ENCODE measurements around the gene DLK1.

DLK1 gene

DNA sequence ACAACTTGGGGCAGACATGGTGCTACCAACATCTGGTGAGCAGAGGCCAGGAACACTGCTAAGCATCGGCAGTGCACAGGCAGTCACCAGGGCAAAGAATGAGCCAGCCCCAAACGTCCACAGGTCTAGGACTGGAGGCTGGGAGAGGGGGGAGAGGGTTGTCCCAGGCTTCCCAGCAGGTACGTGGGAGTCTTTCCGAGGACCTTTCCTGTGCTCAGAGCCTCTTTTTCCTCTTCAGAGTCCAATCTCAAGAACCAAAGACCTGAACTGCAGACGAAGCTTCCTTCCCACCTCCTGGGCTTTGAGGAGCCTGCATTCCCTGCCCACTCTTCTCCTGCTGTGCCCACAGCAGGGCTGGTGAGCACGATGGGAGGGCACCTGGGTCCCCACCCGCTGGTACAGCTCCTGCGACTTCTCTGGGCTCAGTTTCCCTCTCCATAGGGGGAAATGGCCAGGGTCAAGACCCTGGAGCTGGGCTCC is 48.7 kb downstream of the DLK1 start:
- no peaks in the 10 kb centered on the region for H3K9me3 Mint-ChIP-seq
- no peaks in the 10 kb centered on the region for H3K4me1 Mint-ChIP-seq
- CTCF ChIA-PET, result no interaction called here
- H3K27me3 Mint-ChIP-seq, result peaks cover 5% of the 10 kb centered on the region
- H3K27ac Mint-ChIP-seq, result no peak overlapping the region
- H3K36me3 Mint-ChIP-seq, result no peaks in the 10 kb centered on the region
- H3K4me3 Mint-ChIP-seq, result no peak overlapping the region
- DNase-seq, result no peak

DNA sequence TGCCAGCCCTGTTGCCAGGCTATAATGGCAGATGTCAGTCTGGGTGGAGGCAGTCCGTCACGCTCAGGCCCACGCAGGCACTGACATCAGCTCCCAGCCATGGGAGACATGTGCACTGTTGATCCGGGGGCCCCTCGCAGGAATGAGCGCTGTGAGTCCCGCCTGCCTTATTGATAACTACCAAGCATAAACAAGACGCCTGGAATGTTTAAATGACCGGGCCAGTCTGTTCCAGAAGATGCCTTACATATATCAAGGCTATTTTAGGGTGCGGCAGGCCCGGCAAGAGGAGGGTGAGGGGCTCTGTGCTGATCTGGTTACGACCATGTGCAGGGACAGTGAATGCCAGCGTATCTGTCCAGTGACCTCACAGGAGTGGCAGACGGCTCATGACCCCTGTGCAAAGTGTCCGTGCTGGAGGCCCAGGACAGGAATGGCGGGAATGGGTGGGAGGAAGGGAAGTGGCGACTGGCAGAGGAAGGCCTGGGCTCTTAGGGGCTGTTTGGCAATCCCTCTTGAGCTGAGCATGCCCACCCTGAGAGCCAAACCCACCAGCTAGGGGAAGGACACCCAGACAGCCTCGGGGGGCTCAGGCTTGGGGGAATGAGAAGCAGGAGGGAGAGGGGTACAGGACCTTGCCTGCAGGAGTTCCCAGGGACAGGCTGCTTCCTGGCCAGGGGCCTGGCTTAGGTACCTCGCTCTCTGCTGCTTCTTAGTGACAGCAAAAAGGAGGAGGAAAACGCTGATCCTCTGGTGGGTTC is 49.3 kb downstream of the DLK1 start:
- Mint-ChIP-seq H3K9me3 (no peaks in the 10 kb centered on the region), H3K4me1 (no peaks in the 10 kb centered on the region), H3K27me3 (no peaks in the 10 kb centered on the region), H3K27ac (no peak overlapping the region), H3K4me3 (no peak overlapping the region), H3K36me3 (no peaks in the 10 kb centered on the region)
- no peak for DNase-seq
- CTCF ChIA-PET, result no interaction called here

DNA sequence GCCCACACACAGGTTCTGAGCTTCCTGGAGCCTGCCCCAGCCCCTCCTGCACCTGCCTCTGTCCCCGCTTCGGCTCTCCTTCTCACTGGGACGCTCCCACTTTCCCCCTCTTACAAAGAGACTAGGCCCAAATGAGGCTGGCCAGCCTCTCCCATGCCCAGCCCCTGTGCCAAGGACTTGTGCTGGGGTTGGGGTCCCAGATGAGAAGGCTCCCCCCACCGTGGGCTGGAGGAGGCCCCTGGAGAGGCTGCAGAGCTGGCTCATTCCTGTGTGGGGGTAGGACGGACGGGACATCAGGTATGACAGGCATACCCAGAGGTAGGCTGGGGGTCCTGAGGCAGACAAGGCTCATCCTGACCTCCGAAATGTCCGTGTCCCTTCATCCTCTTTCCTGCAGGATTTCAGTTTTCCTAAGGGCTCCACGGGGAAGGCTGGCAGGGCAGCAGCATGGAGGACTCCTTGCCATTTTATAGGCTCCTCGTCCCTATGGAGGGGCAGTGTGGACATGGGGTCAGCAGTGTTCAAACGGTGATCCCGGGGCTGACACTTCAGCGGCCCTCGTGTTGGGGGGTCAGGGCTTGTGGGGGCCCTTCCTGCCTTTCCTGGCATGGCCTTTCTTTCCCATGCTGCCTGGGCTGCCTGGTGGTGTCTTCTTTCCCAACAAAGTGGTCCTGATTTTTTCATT is 50.1 kb downstream of the DLK1 start:
- H3K9me3 Mint-ChIP-seq, result no peaks in the 10 kb centered on the region
- H3K4me1 Mint-ChIP-seq, result no peaks in the 10 kb centered on the region
- no peak for DNase-seq
- no peak overlapping the region for H3K4me3 Mint-ChIP-seq
- no peak overlapping the region for H3K27ac Mint-ChIP-seq
- H3K36me3 Mint-ChIP-seq, result no peaks in the 10 kb centered on the region
- CTCF ChIA-PET, result no interaction called here
- no peaks in the 10 kb centered on the region for H3K27me3 Mint-ChIP-seq

DNA sequence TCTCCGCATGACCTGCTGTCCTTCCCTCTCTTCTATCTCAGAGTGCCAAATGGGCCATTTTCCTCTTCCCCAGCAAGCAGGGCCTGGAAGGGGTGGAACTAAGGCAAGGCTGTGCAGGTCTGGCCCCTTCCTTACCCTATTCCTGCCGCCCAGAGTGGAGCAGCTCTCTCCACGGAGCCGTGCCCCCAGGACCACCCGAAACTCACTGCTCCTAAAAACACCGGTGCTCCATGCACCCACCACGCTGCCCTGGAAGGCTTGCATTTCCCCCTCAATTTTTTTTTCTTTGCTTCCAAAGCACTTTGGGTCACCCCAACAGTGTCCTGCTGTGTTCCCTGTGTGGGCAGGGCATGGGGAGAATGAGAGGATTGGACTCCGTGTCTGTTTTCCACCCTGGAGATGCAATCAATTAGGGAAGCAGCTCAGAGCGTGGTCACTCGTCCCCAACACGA is 50.7 kb downstream of the DLK1 start:
- no peaks in the 10 kb centered on the region for H3K27me3 Mint-ChIP-seq
- H3K4me3 Mint-ChIP-seq, result no peak overlapping the region
- no peaks in the 10 kb centered on the region for H3K4me1 Mint-ChIP-seq
- H3K36me3 Mint-ChIP-seq, result no peaks in the 10 kb centered on the region
- no peak for DNase-seq
- H3K27ac Mint-ChIP-seq, result no peak overlapping the region
- CTCF ChIA-PET, result no interaction called here
- no peaks in the 10 kb centered on the region for H3K9me3 Mint-ChIP-seq

DNA sequence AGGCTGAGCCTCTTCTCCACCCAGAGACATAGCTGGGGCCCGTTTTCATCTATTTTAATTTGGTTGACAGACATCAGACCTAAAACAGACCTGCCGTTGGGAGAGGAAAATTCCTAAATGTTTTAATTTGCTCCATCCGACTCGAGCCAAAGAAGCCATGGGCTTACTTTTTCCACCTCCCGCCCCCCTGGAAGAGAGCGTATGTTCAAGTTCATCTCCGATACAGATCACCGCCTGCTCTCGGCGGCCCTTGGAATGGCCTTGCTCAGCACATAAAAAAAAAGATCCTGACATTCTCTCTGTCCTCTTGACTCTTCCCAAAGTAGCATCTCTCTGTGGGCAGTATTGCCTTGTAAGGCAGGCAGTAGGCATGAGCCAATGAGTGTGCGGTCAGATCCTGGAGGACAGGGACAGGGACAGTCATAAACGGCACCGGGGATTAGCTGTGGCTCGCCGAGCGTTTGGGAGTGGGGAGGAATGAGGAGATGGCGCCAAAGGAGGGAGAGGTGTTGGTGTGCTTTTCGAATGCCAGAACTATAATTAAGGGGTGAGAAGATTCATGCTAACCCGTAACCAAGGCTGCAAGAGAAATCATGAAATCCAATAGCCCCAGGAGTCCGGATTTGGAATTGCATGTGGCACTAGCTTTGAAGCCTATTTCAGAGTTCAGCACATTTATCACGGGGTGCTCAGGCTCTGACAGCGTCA is 51.3 kb downstream of the DLK1 start:
- no peaks in the 10 kb centered on the region for H3K36me3 Mint-ChIP-seq
- no peaks in the 10 kb centered on the region for H3K27me3 Mint-ChIP-seq
- CTCF ChIA-PET, result no interaction called here
- DNase-seq, result no peak
- no peaks in the 10 kb centered on the region for H3K9me3 Mint-ChIP-seq
- no peak overlapping the region for H3K27ac Mint-ChIP-seq
- H3K4me1 Mint-ChIP-seq, result no peaks in the 10 kb centered on the region
- no peak overlapping the region for H3K4me3 Mint-ChIP-seq

DNA sequence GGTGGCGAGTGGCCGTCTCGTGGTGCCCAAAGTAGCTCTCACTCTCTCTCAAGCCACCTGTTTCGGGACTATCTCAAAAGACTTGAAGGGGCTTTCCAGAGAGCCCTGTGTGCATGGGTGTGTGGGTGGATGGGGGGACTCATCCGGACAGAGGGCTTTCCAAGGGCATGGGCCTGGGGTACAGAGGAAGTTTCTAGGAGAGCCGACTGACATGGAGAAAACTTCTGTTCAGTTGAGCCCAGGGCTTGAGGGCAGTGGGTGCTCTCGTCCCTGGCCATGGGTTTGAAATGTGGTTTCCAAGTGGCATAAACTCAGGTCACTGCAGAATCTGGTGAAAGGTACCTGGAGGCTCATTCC is 51.8 kb downstream of the DLK1 start:
- Mint-ChIP-seq H3K27me3 (no peaks in the 10 kb centered on the region), H3K27ac (no peak overlapping the region), H3K36me3 (no peaks in the 10 kb centered on the region), H3K4me1 (no peaks in the 10 kb centered on the region), H3K9me3 (no peaks in the 10 kb centered on the region), H3K4me3 (no peak overlapping the region)
- CTCF ChIA-PET, result no interaction called here
- DNase-seq, result no peak

DNA sequence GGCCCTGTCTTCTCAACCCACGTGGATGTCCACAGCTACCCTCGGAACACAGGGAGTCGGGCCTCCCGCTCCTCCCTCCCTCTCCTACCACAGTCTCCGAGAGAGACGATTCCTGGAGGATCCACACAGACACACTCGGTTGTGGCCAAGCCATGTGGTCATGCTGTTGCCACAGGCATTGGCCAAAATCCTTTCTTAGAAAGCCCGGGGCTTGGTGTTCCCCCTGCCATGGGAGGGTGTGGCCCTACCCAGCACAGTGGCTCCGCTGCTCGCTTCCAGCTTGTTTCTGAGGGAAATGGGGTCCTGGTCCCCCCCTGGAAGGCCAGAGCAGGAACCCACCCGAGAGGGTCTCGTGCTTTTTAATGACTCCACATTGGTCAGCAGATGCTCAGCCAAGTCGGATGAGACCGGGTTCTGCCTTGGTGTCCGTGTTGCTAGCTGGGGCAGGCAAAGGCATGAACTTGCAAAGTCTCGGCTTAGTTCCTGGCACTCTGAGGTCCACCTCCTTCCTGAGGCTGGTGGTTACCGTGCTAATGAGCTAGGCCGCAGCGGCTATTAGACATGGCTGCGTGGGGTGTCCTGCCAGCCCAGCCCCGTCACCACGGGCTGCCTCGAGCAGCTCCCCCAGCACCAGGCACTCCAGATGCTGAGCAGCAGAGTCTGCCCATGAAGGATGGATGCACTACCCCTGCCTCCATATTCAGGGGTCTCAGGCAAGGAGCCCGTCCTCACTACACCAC is 52.4 kb downstream of the DLK1 start:
- H3K36me3 Mint-ChIP-seq, result no peaks in the 10 kb centered on the region
- H3K4me1 Mint-ChIP-seq, result no peaks in the 10 kb centered on the region
- H3K9me3 Mint-ChIP-seq, result no peaks in the 10 kb centered on the region
- no peak overlapping the region for H3K4me3 Mint-ChIP-seq
- H3K27ac Mint-ChIP-seq, result no peak overlapping the region
- CTCF ChIA-PET, result no interaction called here
- no peak for DNase-seq
- no peaks in the 10 kb centered on the region for H3K27me3 Mint-ChIP-seq

DNA sequence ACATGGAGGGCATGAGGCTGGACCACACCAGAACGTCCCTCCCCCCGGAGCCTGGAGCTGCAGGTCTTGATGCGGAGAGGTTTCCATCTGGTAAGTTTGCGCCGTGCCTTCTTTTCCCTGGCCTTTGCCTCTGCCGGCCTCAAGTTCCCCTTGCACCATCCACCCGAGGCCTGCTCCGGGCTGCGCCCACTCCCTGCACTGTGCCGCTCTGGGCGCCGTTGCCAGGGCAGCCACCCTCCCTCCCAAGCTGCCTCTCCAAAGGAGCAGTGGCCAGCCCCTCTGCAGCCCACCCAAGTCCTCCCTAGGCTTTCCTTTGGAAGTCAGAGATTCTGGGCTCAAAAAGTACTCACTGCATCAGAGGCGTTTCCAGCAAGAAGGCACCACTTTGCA is 53.0 kb downstream of the DLK1 start:
- Mint-ChIP-seq H3K27ac (no peak overlapping the region), H3K9me3 (no peaks in the 10 kb centered on the region), H3K27me3 (peaks cover under 1% of the 10 kb centered on the region), H3K4me1 (no peaks in the 10 kb centered on the region), H3K36me3 (no peaks in the 10 kb centered on the region), H3K4me3 (no peak overlapping the region)
- no peak for DNase-seq
- CTCF ChIA-PET, result no interaction called here

DNA sequence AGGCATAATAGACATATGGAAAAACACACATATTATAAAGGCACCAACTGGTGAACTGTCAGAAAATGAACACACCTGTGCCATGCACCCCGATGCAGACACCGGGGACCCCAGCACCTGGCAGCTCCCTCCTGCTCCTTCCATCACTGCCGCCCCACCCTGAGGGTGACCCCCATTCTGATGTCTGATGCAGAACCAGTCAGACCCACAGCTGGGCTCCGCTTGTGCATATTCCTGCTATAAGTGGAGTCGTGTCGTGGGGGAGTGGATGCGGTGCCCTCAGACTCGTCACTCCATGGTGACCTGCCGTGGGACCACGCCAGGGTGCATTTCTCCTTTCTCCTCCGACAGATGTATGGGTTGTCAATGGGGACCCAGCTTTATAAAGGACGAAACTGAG is 53.6 kb downstream of the DLK1 start:
- Mint-ChIP-seq H3K36me3 (no peaks in the 10 kb centered on the region), H3K27ac (no peak overlapping the region), H3K9me3 (no peaks in the 10 kb centered on the region), H3K4me3 (no peak overlapping the region), H3K4me1 (no peaks in the 10 kb centered on the region), H3K27me3 (peaks cover 3% of the 10 kb centered on the region)
- DNase-seq, result no peak
- CTCF ChIA-PET, result no interaction called here

DNA sequence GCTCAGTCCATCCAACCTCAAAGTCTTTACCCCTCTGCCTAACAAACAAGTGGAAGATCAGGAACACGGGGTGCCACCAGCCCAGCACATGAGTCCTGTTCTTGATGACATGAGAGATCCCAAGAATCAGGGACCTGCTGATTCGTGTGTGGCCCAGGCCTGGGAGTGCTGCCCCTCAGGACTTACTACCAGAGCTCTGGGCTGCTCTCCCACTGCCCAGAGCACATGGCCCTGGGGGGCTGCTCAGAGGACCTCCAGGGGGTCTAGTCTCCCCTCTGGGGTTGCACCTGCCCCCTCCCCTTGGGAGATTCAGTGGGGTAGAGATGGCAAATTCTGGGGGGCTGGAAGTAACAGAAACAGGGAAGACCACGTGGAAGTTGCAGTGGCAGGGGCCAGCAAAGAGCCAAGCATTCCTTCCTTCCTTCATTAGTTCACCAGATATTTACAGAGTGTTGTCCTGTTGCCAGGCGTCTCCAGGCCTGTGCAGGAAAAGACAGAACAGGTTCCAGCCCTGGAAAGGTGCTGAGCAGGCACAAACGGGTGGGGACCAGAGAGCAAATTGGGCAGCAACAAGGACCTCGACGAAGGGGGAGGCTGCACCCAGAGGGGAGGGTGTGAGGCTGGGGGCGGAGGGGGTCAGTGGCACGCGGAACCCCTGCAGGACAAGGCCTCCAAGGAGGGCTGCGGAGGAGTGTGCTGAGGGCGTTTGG is 54.1 kb downstream of the DLK1 start:
- H3K9me3 Mint-ChIP-seq, result no peaks in the 10 kb centered on the region
- no peaks in the 10 kb centered on the region for H3K36me3 Mint-ChIP-seq
- H3K4me3 Mint-ChIP-seq, result no peak overlapping the region
- H3K4me1 Mint-ChIP-seq, result no peaks in the 10 kb centered on the region
- CTCF ChIA-PET, result no interaction called here
- H3K27me3 Mint-ChIP-seq, result peaks cover 3% of the 10 kb centered on the region
- no peak for DNase-seq
- no peak overlapping the region for H3K27ac Mint-ChIP-seq

DNA sequence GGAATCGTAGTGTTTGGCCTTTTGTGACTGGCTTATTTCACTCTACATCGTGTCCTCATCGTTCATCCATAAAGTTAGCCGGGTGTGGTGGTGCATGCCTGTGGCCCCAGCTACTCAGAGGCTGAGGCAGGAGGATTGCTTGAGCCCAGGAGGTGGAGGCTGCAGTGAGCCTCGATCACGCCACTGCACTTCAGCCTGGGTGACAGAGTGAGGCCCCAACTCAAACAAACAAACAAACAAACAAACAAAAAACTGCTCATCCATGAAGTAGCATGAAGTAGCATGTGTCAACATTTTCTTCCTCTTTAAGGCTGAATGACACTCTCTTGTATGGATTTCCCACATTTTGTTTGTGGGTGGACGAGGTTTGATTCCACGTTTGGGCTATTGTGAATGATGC is 55.3 kb downstream of the DLK1 start:
- CTCF ChIA-PET, result no interaction called here
- DNase-seq, result no peak
- H3K4me3 Mint-ChIP-seq, result no peak overlapping the region
- H3K9me3 Mint-ChIP-seq, result no peaks in the 10 kb centered on the region
- no peaks in the 10 kb centered on the region for H3K36me3 Mint-ChIP-seq
- H3K4me1 Mint-ChIP-seq, result no peaks in the 10 kb centered on the region
- H3K27ac Mint-ChIP-seq, result no peak overlapping the region
- peaks cover 3% of the 10 kb centered on the region for H3K27me3 Mint-ChIP-seq

DNA sequence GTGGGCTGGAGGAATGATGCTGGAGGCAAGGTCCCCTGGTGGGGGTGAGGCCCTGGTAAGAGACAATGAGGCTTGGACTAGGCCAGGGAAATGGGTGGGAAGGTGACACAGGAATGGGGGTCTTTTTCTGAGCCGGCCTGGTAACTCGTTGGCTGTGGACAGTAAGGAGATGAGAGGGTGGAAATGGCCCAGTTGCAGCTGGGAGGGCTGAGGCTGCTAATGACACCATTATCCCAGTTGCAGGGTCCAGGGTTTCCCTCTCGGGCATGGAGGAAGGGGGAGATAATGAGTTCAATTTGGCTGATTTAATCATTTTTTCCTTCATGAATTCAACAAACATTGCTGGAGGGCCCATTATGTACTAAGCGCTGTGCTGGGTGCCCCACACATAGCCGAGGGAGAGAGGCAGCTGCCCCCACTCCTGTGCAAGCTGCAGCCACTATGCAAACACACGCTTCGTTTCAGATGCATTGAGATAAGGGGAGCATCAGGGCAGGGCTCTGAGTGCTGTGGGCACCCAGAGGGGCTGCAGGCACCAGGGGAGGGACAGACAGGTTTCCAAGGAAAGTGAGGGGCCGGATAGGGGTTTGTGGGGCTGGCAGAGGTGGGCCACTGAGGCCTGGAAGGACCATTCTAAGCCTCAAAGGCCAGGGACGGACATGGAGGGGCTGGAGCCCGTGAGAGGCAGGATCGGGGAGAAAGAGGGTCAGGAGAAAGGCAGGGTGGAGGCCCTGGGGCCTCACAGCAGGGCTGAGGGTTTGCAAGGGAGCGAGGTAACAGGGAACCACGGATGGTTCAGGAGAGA is 56.0 kb downstream of the DLK1 start:
- H3K4me1 Mint-ChIP-seq, result no peaks in the 10 kb centered on the region
- CTCF ChIA-PET, result no interaction called here

DNA sequence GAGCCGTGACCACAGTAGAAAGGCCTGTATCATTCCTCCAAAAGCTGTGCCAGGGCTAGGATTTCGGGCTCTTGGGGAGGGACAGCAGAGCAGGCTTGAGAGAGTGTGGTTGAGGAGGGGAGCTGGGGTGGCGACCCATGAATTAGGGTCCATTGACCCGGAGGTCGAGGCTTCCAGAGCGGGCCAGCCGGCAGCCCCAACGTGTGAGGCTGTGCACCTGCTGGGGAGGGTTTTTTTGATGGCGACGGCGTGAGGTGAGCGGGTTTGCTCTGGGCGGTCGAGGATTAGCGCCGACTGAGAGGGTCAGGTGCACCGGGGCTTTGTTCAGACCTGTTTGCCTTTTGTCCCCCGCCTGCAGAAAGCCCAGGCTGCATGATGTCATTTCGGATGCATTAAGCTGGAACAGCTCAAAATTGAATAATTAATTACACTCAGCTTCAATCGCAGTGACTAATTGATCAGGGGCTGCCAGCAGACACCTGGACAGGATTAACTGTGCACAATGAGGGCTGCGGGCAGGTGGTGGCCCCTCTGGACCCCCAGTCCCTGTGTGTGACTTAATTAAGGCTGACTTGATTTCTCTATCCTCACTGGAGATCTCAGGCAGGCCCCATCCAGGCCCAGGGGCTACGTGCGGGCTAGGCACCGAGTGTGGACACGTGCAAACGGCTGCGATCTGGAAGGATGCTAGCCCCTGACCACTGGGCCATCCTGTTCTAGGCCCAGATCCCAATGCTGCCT is 57.1 kb downstream of the DLK1 start:
- H3K9me3 Mint-ChIP-seq, result no peaks in the 10 kb centered on the region
- DNase-seq, result no peak
- H3K27me3 Mint-ChIP-seq, result peaks cover 3% of the 10 kb centered on the region
- no peak overlapping the region for H3K27ac Mint-ChIP-seq
- H3K36me3 Mint-ChIP-seq, result no peaks in the 10 kb centered on the region
- CTCF ChIA-PET, result no interaction called here
- no peaks in the 10 kb centered on the region for H3K4me1 Mint-ChIP-seq
- no peak overlapping the region for H3K4me3 Mint-ChIP-seq

More for the DNA sequence above, 56.0 kb downstream of the DLK1 start:
- no peak for DNase-seq
- Mint-ChIP-seq H3K27ac (no peak overlapping the region), H3K9me3 (no peaks in the 10 kb centered on the region), H3K4me3 (no peak overlapping the region), H3K27me3 (peaks cover 3% of the 10 kb centered on the region), H3K36me3 (no peaks in the 10 kb centered on the region)
